HEK293 (cell line): ENCODE data around the gene EPN1.

Experiments
- CTCF ChIA-PET: fragments of 350-600 bp; formaldehyde crosslinking; extraction: SDS; loops from one replicate; lab custom pipeline; 2021; ENCODE audit warnings: antibody characterized with exemption; lab: Yijun Ruan, JAX
- POLR2A ChIA-PET: fragments of 300-600 bp; formaldehyde crosslinking; extraction: SDS; loops from one replicate; lab custom pipeline; 2020; ENCODE audit warnings: antibody characterized with exemption, inconsistent platforms; lab: Yijun Ruan, JAX
- H3K27ac ChIP-seq: fragments of 200-500 bp; sonication (Bioruptor generic); 2 replicates; pipeline ENCODE4 v1.5.1; 2014; ENCODE audit warnings: low read depth, low read length, control low read depth, inconsistent platforms; ENCODE audit errors: extremely low read depth
- H3K36me3 ChIP-seq, 2 experiments: fragments of 200-500 bp in 1 of 2; sonication (Bioruptor generic) in 1 of 2; 1 replicate in 1 of 2; 2 replicates in 1 of 2; pipeline ENCODE4 v1.5.1; 2014 to 2017; ENCODE audit warnings: inconsistent platforms in 2 of 2, low read length in 2 of 2; ENCODE audit not compliant: control insufficient read depth in 2 of 2, insufficient read depth in 1 of 2
- H3K4me1 ChIP-seq: fragments of 200-500 bp; sonication (Bioruptor generic); 2 replicates; pipeline ENCODE4 v1.5.1; 2014; ENCODE audit warnings: mild to moderate bottlenecking, low read length, inconsistent platforms; ENCODE audit not compliant: control insufficient read depth, insufficient read depth
- H3K4me3 ChIP-seq: 2 replicates; pipeline ENCODE4 v1.5.1; 2011; ENCODE audit warnings: low read depth, mild to moderate bottlenecking, control low read depth, low read length, moderate library complexity
- H3K9me3 ChIP-seq: fragments of 200-500 bp; sonication (Bioruptor generic); 2 replicates; pipeline ENCODE4 v1.5.1; 2014; ENCODE audit warnings: low read depth, low read length, inconsistent platforms; ENCODE audit not compliant: control insufficient read depth, insufficient read depth
- ATF2 ChIP-seq: fragments of 450-650 bp; formaldehyde crosslinking; IDR thresholded peaks from 2 replicates; pipeline ENCODE4 v1.5.1; 2016; ENCODE audit warnings: missing biosample characterization, missing genetic modification characterization, low read depth
- EGR2 ChIP-seq: fragments of 450-650 bp; formaldehyde crosslinking; IDR thresholded peaks from 2 replicates; pipeline ENCODE4 v1.5.1; 2016; ENCODE audit warnings: low read depth, missing biosample characterization, missing genetic modification characterization
- HOXA7 ChIP-seq: sonication (generic); formaldehyde crosslinking; IDR thresholded peaks from 2 replicates; pipeline ENCODE4 v1.8.1; 2022; ENCODE audit warnings: missing genetic modification reagents, borderline replicate concordance
- HOXD13 ChIP-seq: sonication (generic); formaldehyde crosslinking; IDR thresholded peaks from 2 replicates; pipeline ENCODE4 v1.8.0; 2022; ENCODE audit warnings: missing genetic modification reagents, borderline replicate concordance
- IKZF3 ChIP-seq: fragments of 450-650 bp; IDR thresholded peaks from 2 replicates; pipeline ENCODE4 v1.5.0; 2018; ENCODE audit warnings: missing biosample characterization, mild to moderate bottlenecking, missing genetic modification characterization, moderate library complexity
- KLF1 ChIP-seq: fragments of 450-650 bp; formaldehyde crosslinking; IDR thresholded peaks from 2 replicates; pipeline ENCODE4 v1.5.1; 2016; ENCODE audit warnings: missing biosample characterization, missing genetic modification characterization
- SCRT1 ChIP-seq: fragments of 450-650 bp; formaldehyde crosslinking; IDR thresholded peaks from 2 replicates; pipeline ENCODE4 v1.5.1; 2016; ENCODE audit warnings: missing biosample characterization, missing genetic modification characterization, borderline replicate concordance
- TSHZ1 ChIP-seq: fragments of 450-650 bp; formaldehyde crosslinking; IDR thresholded peaks from 2 replicates; pipeline ENCODE4 v1.5.1; 2016; ENCODE audit warnings: missing biosample characterization, missing genetic modification characterization, borderline replicate concordance
- ZFHX2 ChIP-seq: fragments of 450-650 bp; formaldehyde crosslinking; conservative IDR thresholded peaks from 2 replicates; pipeline ENCODE4 v1.5.1; 2016; ENCODE audit warnings: missing biosample characterization, missing genetic modification characterization
- ZFP41 ChIP-seq: fragments of 450-650 bp; formaldehyde crosslinking; IDR thresholded peaks from 2 replicates; pipeline ENCODE4 v1.5.1; 2016; ENCODE audit warnings: missing biosample characterization, missing genetic modification characterization, borderline replicate concordance
- ZFP69B ChIP-seq: fragments of 450-650 bp; formaldehyde crosslinking; IDR thresholded peaks from 2 replicates; pipeline ENCODE4 v1.5.1; 2016; ENCODE audit warnings: missing biosample characterization, missing genetic modification characterization
- ZNF18 ChIP-seq: fragments of 450-650 bp; formaldehyde crosslinking; IDR thresholded peaks from 2 replicates; pipeline ENCODE4 v1.5.1; 2016; ENCODE audit warnings: missing biosample characterization, missing genetic modification characterization
- ZNF266 ChIP-seq: fragments of 450-650 bp; formaldehyde crosslinking; IDR thresholded peaks from 2 replicates; pipeline ENCODE4 v1.5.1; 2016; ENCODE audit warnings: missing biosample characterization, missing genetic modification characterization, low read depth
- ZNF501 ChIP-seq: fragments of 450-650 bp; formaldehyde crosslinking; IDR thresholded peaks from 2 replicates; pipeline ENCODE4 v1.5.1; 2016; ENCODE audit warnings: missing biosample characterization, missing genetic modification characterization
- ZNF514 ChIP-seq: fragments of 450-650 bp; formaldehyde crosslinking; IDR thresholded peaks from 2 replicates; pipeline ENCODE4 v1.5.1; 2016; ENCODE audit warnings: missing biosample characterization, missing genetic modification characterization
- ZNF518A ChIP-seq: fragments of 450-650 bp; formaldehyde crosslinking; conservative IDR thresholded peaks from 2 replicates; pipeline ENCODE4 v1.5.1; 2016; ENCODE audit warnings: low read depth, missing biosample characterization, missing genetic modification characterization
- ZNF561 ChIP-seq: fragments of 450-650 bp; IDR thresholded peaks from 2 replicates; pipeline ENCODE4 v1.5.1; 2018; ENCODE audit warnings: missing biosample characterization, missing genetic modification characterization, borderline replicate concordance
- ZNF629 ChIP-seq: fragments of 450-650 bp; formaldehyde crosslinking; IDR thresholded peaks from 2 replicates; pipeline ENCODE4 v1.5.1; 2017; ENCODE audit warnings: missing biosample characterization, missing genetic modification characterization
- ZNF692 ChIP-seq: fragments of 450-650 bp; formaldehyde crosslinking; IDR thresholded peaks from 2 replicates; pipeline ENCODE4 v1.5.1; 2016; ENCODE audit warnings: missing biosample characterization, missing genetic modification characterization
- ZNF701 ChIP-seq: fragments of 450-650 bp; formaldehyde crosslinking; IDR thresholded peaks from 2 replicates; pipeline ENCODE4 v1.5.1; 2016; ENCODE audit warnings: missing biosample characterization, missing genetic modification characterization

Gene EPN1

GRCh38 chr19:55666343-55667005, 8.6 kb upstream of the EPN1 start:
- CTCF ChIA-PET, result interaction anchor here (1.0 to 1.5 kb wide), 4 partner anchors 9 to 34 kb away, joined by 3 to 4 read pairs (median 4); no protein-coding TSS in a partner anchor
- Histone ChIP-seq H3K27ac (no peak overlapping the region), H3K36me3 (peaks cover 52 to 96% of the 10 kb centered on the region in 2 experiments), H3K4me3 (no peak overlapping the region), H3K4me1 (no peaks in the 10 kb centered on the region; the same call in 1 of the 2 replicates), H3K9me3 (no peaks in the 10 kb centered on the region)
- TF ChIP-seq ZFP69B (tag by site-specific recombination) (no peak), TSHZ1 (tag by site-specific recombination) (no peak), IKZF3 (tag by site-specific recombination) (no peak), EGR2 (tag by site-specific recombination) (no peak), KLF1 (tag by site-specific recombination) (no peak)
- POLR2A ChIA-PET, result interaction anchor here (2.7 to 3.0 kb wide), 2 partner anchors 10 to 12 kb away, joined by 10 to 12 read pairs; partner anchors contain the start of gene U2AF2

GRCh38 chr19:55667006-55667381, 8.0 kb upstream of the EPN1 start:
- H3K4me3 ChIP-seq, result no peak overlapping the region
- POLR2A ChIA-PET, result interaction anchor here (2.7 to 3.0 kb wide), 2 partner anchors 10 to 12 kb away, joined by 10 to 12 read pairs; partner anchors contain the start of gene U2AF2
- CTCF ChIA-PET, result interaction anchor here (1.0 to 1.5 kb wide), 3 partner anchors 10 to 34 kb away, joined by 4 read pairs; no protein-coding TSS in a partner anchor
- H3K4me1 ChIP-seq, result peaks cover 2% of the 10 kb centered on the region
- H3K36me3 ChIP-seq, result peaks cover 50 to 90% of the 10 kb centered on the region in 2 experiments
- no peaks in the 10 kb centered on the region for H3K9me3 ChIP-seq
- no peak overlapping the region for H3K27ac ChIP-seq
- TF ChIP-seq ZFHX2 (tag by site-specific recombination), result peak; percentile 76
- TF ChIP-seq ATF2 (tag by site-specific recombination), result no peak
- no peak for TF ChIP-seq ZNF266 (tag by site-specific recombination)
- no peak for TF ChIP-seq ZNF701 (tag by site-specific recombination)
- TF ChIP-seq ZNF514, result no peak
- no peak for TF ChIP-seq ZNF629 (tag by site-specific recombination)
- TF ChIP-seq ZNF561 (tag by site-specific recombination), result no peak
- TF ChIP-seq SCRT1 (tag by site-specific recombination), result no peak
- no peak for TF ChIP-seq ZNF18 (tag by site-specific recombination)
- no peak for TF ChIP-seq HOXD13
- peak; percentile 40; the same call in 1 of the 2 replicates for TF ChIP-seq IKZF3 (tag by site-specific recombination)
- no peak for TF ChIP-seq ZNF692 (tag by site-specific recombination)
- TF ChIP-seq ZNF501, result no peak
- no peak for TF ChIP-seq ZFP41 (tag by site-specific recombination)
- peak; percentile 54; the same call in 1 of the 2 replicates for TF ChIP-seq EGR2 (tag by site-specific recombination)
- TF ChIP-seq ZNF518A (tag by site-specific recombination), result no peak
- no peak for TF ChIP-seq HOXA7 (CRISPR knock-in tag)
